GM23248 (cell line): ENCODE data around the gene NAT14.

Source experiments
- EZH2 ChIP-seq: fragments of 200-600 bp; sonication (generic); IDR thresholded peaks from 2 replicates; pipeline ENCODE4 v1.6.1; 2018; ENCODE audit warnings: antibody characterized with exemption, mild to moderate bottlenecking; ENCODE audit not compliant: insufficient read depth, poor library complexity, severe bottlenecking
- EZH2phosphoT487 ChIP-seq: fragments of 200-600 bp; sonication (generic); IDR thresholded peaks from 2 replicates; pipeline ENCODE4 v1.6.1; 2018; ENCODE audit warnings: antibody characterized with exemption, moderate library complexity, mild to moderate bottlenecking, low read depth; ENCODE audit not compliant: insufficient read depth

DNA sequence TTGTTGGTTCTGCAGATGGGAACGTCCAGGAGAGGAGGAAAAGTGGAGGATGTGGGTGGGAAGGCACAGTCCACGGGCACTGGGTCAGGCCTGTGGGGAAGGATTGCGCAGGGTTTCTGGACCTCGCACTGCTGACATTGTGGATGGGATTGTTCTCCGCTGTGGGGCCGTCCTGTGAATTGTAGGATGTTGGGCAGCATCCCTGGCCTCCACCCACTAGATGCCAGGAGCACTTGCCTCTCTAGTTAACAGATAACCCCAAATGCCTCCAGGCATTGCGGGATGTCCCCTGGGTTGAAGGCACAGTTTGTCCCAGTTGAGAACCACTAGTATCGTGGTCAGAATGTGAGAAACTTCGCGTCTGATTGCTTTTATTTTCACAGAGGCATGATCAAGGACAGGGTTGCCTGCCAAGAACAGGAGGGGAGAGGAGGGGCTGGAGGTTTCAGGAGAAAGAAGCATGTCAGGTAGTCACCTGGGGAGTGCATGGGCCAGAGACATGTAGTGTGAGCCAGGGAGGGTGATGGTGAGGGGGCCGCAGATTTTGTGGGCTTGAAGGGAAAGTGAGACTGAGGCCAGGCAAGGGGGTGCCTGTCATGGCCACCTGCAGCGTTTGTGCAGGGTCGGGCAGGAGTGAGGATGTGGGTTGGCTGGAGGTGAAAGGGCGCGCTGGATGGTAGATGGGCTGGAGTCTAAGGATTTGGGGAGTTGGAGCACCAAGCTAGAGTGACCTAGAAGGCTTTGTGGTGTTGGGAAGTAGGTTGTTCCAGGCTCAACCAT is 5.3 kb upstream of the NAT14 start:
- no peak for TF ChIP-seq EZH2
- TF ChIP-seq EZH2phosphoT487 = no peak
